Airway epithelial cell (primary cell): ENCODE measurements around the gene RIN1. TPM values are rescaled to one million over a fixed set of nuclear protein-coding genes. Genes with fewer than 3 reads are reported as not detected.

Source experiments
- total RNA-seq: library from RNA; depleted of rRNA; stranded (reverse); fragments of >200 nt; gene quantifications from 2 replicates; pipeline ENCODE4 v1.2.3, GENCODE V29; 2015

RIN1 gene, protein sequence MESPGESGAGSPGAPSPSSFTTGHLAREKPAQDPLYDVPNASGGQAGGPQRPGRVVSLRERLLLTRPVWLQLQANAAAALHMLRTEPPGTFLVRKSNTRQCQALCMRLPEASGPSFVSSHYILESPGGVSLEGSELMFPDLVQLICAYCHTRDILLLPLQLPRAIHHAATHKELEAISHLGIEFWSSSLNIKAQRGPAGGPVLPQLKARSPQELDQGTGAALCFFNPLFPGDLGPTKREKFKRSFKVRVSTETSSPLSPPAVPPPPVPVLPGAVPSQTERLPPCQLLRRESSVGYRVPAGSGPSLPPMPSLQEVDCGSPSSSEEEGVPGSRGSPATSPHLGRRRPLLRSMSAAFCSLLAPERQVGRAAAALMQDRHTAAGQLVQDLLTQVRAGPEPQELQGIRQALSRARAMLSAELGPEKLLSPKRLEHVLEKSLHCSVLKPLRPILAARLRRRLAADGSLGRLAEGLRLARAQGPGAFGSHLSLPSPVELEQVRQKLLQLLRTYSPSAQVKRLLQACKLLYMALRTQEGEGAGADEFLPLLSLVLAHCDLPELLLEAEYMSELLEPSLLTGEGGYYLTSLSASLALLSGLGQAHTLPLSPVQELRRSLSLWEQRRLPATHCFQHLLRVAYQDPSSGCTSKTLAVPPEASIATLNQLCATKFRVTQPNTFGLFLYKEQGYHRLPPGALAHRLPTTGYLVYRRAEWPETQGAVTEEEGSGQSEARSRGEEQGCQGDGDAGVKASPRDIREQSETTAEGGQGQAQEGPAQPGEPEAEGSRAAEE
- total RNA-seq = 58.2 and 67.9 TPM in 2 replicates

DNA sequence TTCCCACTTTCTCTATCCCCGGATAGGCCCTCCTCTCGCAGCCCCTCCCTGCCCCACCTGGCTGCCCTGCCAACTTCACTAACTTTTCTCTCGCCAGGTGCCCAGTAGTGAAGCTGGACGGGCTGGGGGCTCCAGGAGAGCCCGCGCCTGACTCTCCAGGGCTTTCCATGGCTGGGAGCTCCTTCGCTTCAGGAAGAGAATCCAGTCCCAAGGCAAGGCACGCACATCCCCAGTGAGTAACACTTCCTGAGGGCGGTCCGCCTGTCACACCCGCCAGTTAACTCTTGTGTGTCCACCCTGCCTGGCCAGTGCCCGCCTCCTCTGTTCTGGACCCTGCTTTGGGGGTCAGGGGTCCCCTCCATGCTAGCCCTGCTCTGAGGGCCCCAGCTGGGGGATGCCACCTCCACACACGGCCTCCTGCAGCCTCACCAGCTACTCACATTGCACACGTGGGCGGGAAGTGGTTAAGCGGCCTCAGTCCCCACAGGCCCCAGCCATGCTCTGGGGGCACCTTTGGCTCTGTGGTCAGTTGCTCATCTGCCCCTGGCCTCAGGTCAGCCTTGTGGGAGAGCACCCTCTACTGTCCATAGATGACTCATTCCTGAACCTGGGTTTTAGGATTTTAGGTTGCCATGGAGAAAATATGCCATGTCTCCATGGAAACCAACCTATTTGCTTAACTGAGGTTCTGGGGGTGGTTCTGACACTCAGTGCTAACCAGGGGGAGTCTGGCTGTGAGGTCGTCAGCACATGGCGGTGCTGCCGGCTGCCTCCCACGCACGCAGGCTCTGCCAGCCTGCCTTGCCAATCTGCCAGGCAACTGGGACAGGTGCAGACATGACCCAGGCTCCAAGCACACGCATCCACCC is at the start of gene RIN1:
Gene RIN1, minus strand, starts transcription at position 201 of the 869 bp plus-strand sequence. Its CDS starts 32 bp downstream, at position 169.

DNA sequence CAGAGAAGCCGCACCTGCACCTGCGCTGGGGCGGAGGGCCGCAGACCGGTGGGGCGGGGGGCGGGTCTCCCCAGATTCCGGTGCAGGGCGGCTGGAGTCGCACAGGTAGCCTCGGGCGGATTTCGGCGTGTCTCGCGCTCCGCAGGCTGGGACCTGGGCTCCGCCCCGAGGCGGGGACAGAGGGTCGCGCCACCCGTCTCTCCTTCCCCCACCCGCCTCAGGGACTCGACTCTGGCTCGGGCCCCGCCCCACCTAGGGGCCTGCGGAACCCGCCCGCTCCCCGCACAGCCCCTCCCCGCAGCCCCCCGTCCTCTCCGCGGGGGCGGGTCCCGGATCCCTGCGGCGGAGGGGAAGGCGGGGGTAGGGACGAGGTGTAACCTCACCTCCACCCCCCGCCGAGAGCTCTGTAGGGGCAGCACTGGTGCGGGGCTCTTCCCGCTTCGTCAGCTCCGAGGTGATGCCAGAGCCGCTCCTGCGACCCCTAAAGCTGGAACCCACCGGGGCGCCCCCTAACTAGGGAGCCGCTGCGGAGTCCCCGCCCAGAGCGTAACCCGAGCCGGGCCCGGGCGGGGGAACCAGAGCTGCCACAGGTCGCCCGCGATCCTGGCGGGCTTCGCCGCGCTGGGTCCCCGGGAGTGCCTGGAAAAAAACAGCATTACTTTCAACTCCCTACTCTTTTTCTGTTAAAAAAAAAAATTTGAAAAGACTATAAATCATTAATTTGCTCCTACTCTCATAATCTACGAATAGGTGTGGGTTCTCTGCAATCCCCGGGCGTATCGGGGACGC is 35.6 kb upstream of the RIN1 start, which contains the start of gene SLC29A2:
Gene SLC29A2, minus strand, starts transcription at position 134 of the 789 bp plus-strand sequence. CDS start 169 bp downstream, outside the sequence.

DNA sequence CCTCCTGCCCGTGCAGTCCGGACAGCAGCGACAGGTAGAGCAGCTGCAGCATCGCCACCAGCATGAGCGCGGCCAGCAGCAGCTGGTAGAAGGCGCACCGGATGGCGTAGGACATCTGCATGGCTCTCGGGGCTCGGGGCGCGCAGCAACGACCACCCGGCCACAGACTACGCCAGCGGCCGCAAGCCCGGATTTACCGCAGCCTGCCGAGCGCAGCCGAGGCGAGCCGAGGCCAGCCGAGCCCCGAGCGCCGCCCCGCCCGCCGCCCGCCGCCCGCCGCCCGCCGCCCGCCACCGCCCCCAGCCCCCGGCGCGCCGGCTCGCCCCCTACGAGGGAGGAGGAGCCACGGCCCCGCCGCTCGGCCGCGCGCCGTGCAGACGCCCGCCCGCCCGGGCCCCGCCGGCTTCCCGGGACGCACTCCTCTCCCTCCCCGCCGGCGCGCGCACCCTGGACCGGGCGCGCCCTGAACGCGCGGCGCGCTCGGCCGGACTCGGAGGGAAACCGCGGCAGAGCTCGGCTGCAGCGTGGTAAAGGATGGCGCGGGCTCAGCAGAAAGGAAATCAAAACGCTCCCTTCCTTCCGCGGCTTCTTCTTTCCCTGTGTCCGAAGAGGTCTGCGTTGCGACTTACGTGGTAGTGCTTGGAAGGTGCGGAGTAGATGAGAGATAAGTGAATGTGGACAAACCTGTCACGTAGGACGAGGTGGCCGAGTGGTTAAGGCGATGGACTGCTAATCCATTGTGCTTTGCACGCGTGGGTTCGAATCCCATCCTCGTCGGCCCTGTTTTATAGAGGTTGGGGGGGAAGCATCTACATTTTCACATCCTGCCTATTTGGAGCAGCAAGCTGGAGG is 11.4 kb upstream of the RIN1 start, which contains the start of gene B4GAT1:
Gene B4GAT1, minus strand, starts transcription at position 205 of the 852 bp plus-strand sequence. Its CDS starts 84 bp downstream, at position 121.

DNA sequence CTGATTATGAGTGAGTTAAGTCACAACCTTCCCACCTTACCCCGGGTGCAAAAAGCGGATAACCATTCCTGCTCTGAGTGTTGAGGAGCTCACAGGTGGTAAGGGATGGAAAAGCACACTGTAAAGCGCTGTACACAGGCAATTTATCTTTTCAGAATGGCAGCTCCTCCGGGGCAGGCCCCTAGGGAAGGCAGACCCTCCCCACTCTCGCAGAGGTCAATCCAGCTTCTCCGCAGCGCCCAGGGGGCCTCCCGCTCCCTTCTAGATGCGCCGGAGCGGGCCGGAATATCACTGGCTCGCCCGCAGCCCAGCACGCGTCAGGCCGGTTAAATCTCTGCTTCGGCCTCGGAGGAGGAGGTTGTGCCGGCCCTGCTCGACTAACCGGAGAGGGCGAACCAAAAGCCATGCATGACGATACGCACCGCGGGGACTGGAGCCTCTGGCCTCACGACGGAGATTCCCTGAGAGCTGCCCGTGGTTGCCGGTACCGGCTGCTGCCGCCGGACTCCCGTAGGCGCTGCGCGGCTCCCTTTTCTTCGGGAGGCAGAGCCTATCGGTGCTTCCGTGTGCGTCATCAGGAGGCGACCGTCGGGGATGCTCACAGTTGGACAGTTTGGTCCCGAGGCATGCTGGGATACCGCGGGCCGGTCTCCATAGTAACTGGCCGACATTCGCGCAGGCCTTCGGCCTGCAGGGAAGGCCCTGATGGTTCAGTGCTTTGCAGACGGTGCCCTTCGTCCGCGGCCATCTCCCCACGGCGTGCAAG is 8.5 kb upstream of the RIN1 start, which contains the start of gene BRMS1:
Gene BRMS1, minus strand, starts transcription at position 555 of the 766 bp plus-strand sequence. CDS start 2,870 bp downstream, outside the sequence.

DNA sequence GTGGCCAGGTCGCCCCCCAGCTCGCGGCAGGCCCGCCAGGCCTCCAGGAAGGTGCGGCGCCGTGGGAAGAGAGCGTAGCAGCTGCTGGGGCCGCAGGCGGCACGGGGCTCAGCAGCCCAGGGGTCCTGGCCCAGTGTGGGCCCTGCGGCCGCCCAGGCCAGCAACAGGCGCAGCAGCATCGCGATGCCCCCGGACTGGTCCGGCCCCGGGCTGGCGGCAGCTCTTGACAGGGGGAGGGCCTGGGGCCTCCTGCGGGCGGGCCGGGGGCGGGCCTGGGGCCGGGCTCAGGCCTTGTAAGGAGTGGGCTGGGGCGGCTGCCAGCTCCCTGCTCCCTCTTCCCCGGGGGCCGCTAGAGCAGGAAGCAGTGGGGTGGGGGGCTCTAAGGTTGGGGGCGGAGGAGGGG is 19.4 kb downstream of the RIN1 start, which contains the start of gene CD248:
Gene CD248, minus strand, starts transcription at position 196 of the 403 bp plus-strand sequence. Its CDS starts 17 bp downstream, at position 179.

DNA sequence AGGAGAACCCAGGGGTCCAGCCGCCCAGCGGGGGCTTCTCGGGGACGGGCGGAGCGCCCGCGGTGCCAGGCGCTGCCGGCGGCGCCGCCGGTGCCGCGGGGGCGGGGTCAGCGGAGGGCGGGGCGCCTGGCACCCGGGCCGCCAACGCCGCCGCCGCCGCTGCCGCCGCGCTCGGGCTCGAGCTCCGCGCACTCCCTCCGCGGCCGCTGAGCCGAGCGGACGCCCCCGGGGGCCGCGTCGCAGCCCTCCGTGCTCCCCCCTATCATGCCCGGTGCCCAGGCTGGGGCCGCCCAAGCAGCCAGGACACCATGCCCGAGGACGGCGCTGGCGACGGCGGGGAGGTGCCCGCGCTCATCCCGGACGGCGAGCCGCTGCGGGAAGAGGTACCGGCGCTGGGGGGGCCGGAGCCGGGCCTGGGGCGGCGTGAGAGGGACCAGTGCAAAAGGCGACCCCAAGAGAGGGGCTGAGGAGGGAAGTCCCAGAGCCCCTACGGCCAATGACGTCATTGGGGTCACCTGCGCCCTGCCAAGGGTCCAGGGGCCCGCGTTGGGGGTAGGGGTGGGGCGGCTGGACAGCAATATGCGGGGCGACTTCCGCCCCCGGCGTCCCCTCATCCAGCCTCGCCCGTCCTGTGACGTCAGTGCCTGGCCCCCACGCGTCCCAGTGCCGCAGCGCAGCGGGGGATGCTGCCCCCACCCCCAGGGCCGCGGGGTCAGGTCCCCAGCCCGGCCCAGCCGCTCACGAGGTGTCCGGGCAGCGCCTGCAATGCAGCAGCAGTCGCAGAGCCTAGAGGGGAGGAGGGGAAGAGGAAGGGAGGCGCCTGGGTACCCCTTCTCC is 44.3 kb downstream of the RIN1 start, which contains the start of gene TMEM151A:
Gene TMEM151A, plus strand, starts transcription at position 189 of the 837 bp plus-strand sequence. Its CDS starts 120 bp downstream, at position 309.

DNA sequence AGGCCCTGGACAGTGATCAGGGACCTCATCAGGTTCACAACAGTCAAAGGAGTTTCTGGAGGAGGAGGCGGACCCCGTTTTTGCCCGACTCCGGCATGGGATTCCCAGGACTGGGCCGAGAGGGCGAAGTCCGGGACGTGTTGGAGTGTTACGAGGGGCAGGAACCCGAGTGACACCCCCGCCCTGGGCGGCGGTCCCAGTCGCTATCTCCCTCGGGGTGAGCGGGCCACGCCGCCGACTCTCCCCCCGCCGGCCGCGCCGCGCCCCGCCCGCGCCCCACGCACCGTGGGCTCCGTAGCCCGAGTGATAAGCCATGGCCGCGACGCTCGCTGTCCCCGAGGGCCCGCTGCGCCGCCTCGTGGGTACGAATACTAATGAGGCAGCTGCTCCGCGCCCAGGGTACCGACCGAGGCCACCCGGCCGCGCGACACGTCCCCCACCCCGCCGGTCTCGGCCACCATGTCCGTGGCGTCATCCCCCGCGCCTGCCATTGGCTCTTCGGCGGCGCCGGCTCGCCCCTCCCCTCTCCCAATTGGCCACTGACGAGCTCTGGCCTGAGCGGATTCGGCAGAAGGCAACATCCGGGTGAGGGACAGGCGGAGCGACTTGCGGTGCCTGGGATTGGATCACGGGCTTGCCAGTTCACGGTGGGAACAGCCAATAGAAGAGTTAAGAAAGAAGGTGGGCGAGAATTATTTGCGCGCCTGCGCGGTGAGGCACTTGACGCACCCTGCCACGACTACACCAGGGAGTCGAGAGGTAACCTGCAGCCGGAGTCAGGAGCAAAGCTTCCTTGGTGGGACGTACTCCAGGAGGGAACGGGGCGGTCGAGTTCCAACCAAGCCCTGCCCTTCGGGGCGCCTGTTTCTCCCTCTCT is 47.3 kb downstream of the RIN1 start, which contains the start of gene YIF1A:
Gene YIF1A, minus strand, starts transcription at position 473 of the 877 bp plus-strand sequence. Its CDS starts 158 bp downstream, at position 315.

Other genes starting within 250 kb of the RIN1 start
- gene KLC2, start 78.7 kb downstream of the RIN1 start, total RNA-seq = 21.7 and 30.5 TPM in 2 replicates
- gene RAB1B, start 67.8 kb downstream of the RIN1 start, total RNA-seq = 167 and 188 TPM in 2 replicates
- not detected in 2 replicates for gene CNIH2, start 58.3 kb downstream of the RIN1 start, total RNA-seq
- gene YIF1A, start 47.3 kb downstream of the RIN1 start, total RNA-seq = 132 and 140 TPM in 2 replicates
- 0.14 TPM in 1 of 2 replicates, not detected in the other for gene TMEM151A, start 44.5 kb downstream of the RIN1 start, total RNA-seq
- 1.6 and 2.0 TPM in 2 replicates for gene CD248, start 19.4 kb downstream of the RIN1 start, total RNA-seq
- 75.5 and 85.1 TPM in 2 replicates for gene BRMS1, start 8.7 kb upstream of the RIN1 start, total RNA-seq
- 31.2 and 33.5 TPM in 2 replicates for gene B4GAT1, start 11.2 kb upstream of the RIN1 start, total RNA-seq
- 5.9 and 8.7 TPM in 2 replicates for gene SLC29A2, start 35.3 kb upstream of the RIN1 start, total RNA-seq
- gene NPAS4, start 84.6 kb upstream of the RIN1 start, total RNA-seq = not detected in 2 replicates
- gene MRPL11, start 102.4 kb upstream of the RIN1 start, total RNA-seq = 64.4 and 64.7 TPM in 2 replicates
- gene PELI3, start 130.5 kb upstream of the RIN1 start, total RNA-seq = 8.1 and 8.3 TPM in 2 replicates
- 81.5 and 97.4 TPM in 2 replicates for gene DPP3, start 144.0 kb upstream of the RIN1 start, total RNA-seq
- gene BBS1, start 174.2 kb upstream of the RIN1 start, total RNA-seq = 20.9 and 23.9 TPM in 2 replicates
- 23.7 and 24.4 TPM in 2 replicates for gene ZDHHC24, start 209.6 kb upstream of the RIN1 start, total RNA-seq
- gene ACTN3, start 210.5 kb upstream of the RIN1 start, total RNA-seq = 0.14 TPM in 1 of 2 replicates, not detected in the other
- 3.2 and 4.6 TPM in 2 replicates for gene CTSF, start 232.2 kb upstream of the RIN1 start, total RNA-seq